SIG-M5 treated with dmso at 0.1 percent for 504 hours (cell line): ENCODE measurements around the gene RAB9A.
"Not testable (repeated sequence)": the region's sequence is repeated elsewhere in the genome, so short reads cannot be mapped to it uniquely, and the experiment has no call there.

Experiments
- DNase-seq: peaks from one replicate; lab custom pipeline; 2025; ENCODE audit not compliant: unreplicated experiment; lab: John Stamatoyannopoulos, UW

RAB9A gene, protein sequence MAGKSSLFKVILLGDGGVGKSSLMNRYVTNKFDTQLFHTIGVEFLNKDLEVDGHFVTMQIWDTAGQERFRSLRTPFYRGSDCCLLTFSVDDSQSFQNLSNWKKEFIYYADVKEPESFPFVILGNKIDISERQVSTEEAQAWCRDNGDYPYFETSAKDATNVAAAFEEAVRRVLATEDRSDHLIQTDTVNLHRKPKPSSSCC

DNA sequence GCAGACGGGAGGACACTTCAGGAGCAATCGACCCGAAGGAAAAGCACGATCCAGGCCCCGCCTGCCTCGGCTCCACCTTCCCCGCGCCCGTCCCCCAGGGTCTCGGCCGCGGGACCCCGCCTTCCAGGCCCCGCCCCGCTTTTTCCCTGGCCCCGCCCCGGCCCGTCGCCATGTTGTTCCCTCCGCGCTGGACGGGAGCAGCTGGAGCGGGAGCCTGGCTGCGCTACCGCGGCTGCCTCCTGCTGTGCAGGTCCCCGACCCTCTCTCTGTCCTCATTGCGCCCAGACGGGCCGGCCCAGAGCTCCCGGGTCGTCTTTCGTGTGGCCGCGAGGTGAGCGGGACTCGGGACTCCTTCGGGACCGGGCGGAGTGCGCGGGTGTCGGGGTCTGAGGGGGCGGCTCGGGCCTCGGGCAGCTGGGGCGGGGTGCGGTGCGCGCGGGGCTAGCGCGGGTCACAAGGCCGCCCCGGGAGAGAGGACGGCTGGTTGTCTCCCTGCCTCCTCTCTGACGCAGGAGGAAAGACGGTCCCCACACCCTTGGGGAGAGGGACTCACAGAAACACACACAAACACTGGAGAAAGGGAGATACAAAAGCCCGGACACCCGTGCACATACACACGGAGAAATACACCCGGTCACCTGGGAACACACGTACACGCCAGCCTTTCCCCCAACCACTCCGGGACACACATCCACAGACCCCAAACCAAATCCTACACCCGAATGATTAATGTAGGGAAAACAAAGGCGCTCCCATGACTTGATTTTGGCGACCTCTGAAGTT lies at the start of gene RAB9A:
TSS of gene RAB9A (plus strand) at position 171 of the 783 bp plus-strand sequence. CDS start 19,619 bp downstream, outside the sequence.
- DNase-seq, result peak; percentile 59

DNA sequence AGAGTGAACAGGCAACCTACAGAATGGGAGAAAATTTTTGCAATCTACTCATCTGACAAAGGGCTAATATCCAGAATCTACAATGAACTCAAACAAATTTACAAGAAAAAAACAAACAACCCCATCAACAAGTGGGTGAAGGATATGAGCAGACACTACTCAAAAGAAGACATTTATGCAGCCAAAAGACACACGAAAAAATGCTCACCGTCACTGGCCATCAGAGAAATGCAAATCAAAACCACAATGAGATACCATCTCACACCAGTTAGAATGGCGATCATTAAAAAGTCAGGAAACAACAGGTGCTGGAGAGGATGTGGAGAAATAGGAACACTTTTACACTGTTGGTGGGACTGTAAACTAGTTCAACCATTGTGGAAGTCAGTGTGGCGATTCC lies 47.2 kb upstream of the RAB9A start:
- not testable (repeated sequence) for DNase-seq

DNA sequence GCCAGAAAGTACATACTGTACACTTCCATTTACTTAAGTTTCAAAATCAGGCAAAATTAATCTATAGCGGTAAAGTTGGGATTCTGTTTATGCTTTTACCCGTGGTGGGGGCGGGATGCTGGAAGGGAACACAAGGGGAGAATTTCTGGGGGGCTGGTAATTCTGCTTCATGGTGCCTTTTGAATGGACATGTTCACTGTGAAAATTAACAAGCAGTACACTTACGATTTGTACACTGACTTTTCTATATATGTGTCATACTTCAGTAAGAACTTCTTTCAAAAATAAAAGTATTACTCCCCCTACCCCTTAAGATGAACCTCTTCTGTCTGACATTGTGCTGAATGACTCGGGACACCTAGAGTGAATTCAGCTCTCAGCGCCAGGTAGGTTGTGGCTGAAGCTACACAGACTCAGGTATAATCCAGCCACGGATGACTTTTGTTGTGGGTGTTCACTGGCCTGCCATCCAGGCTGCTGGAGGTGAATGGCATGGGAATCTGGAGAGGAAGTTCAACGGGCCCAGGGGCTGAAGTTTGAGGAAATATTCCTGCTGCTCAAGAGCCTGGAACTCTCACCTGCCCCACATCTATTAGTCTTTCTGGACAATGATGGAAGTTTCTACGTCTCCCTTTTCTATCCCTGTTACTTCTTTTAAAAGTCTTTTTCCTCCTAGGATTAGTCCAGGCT lies 43.3 kb upstream of the RAB9A start:
- DNase-seq, result no peak

DNA sequence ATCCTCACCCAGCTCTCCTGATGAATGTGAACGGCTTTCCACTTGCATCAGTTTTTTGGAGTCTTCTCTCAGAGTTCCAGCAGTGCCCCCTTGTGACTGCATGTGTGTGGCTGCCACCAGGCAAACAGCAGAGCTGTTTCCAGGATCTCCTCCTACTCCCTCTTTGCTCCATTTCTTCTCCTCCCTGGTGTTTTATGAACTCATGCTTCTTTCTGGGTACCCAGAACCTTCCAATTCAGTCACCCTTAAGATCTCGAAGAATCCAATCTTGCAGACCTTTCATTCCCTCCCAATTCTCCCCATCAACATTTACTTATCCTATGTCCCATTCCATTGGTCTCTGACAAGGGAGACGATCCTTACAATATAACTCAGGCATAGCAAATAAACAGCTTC lies 42.8 kb upstream of the RAB9A start:
- peak; percentile 47 for DNase-seq

DNA sequence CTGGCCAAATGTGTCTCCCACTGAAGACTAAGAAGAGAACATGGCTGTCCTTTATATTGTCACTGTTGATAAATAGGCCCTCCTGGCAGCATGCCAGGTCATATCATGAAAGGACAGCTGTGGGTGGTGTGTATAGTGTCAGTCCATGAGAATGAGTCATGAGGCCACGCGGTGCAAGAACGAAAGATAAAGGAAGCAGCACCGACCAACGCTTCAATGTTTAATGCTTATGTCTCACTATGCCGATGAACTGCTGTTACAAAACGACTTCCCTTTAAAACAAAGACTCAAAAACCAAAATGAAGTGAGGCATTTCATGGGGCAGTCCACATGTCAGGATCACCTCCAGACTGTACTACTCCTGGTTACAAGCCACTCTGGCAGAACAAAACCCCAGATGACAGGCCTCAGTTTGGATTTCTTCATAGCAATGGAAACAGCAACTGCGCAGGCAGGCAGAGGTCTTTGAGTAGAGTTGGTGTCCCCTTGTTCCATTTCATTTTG lies 41.2 kb upstream of the RAB9A start:
- DNase-seq, result peak; percentile 83

- not testable (repeated sequence) for DNase-seq
Observed at GRCh38 chrX:13648336-13648735, 40.6 kb upstream of the RAB9A start.

- DNase-seq, result no peak
Observed at GRCh38 chrX:13649838-13650237, 39.1 kb upstream of the RAB9A start.

GRCh38 chrX:13650318-13650717 lies 38.6 kb upstream of the RAB9A start:
- DNase-seq, result no peak

- no peak for DNase-seq
Observed at GRCh38 chrX:13651150-13651549, 37.8 kb upstream of the RAB9A start.

DNA sequence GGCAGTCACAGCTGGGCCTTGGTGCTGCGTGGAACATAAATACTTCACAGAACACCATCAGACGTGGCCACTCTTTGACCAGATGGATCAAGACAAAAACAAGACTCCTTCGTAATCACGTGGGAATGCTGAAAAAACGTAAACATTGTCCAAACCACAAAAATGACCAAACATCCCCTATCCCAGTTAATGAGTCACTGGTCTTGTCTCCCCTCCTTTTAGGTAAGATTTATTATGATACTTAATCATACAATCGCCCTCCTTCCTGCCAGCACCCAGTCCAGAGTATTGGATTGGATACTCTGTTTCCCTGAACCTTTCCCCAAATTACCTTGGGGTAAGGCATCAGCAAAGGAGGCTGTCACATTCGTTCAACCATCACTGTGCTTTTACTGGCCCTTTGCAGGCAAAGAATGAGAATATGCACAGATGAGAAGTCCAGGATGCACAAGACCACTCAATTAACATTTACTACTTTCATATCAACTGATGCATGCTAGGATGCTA lies 36.6 kb upstream of the RAB9A start:
- DNase-seq, result no peak

DNA sequence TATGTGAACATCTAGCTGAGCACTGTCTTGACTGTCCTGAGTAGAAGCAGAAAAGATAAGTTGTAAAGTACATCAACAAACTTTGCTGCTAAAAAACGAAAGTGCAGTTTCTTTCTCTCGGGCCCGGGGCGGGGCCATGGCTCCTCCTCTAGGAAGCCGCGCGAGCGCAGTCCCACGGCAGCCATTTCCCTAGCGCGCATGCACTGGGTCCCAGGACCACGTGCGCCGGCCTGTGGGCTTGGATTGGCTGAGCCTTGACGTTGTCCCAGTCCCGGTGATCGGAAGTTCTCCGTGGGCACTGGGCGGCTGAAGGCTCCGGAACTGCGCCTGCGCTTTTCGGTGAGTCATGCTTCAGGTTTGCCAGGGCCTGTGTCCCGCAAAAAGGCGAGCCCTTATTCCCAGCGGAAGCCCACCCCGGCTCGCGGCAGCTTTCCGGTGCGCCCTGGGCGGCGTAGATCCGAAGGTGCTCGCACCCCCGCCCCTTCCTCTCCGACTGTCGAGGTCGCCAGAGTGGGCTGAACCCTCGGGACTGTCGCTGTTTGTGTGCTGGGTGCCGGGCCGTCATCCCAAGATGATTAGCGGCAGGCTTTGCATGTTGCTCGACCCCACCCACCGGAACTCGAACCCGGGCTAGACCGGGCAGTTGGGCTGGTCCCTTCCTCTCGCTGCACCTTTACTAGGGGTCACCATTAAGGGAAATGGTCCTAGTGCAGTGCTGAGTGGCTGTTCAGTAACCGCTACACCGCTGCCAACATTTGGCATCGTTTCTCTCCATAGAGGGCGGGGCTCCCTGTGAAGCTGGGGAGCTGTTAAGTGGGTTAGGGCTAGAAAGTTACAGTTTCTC lies 35.9 kb upstream of the RAB9A start, which contains the start of gene TCEANC:
TSS of gene TCEANC (plus strand) at position 292 of the 844 bp plus-strand sequence. CDS start 9,368 bp downstream, outside the sequence.
- DNase-seq, result peak; percentile 91

- no peak for DNase-seq
Observed at GRCh38 chrX:13654116-13654515, 34.8 kb upstream of the RAB9A start.

DNA sequence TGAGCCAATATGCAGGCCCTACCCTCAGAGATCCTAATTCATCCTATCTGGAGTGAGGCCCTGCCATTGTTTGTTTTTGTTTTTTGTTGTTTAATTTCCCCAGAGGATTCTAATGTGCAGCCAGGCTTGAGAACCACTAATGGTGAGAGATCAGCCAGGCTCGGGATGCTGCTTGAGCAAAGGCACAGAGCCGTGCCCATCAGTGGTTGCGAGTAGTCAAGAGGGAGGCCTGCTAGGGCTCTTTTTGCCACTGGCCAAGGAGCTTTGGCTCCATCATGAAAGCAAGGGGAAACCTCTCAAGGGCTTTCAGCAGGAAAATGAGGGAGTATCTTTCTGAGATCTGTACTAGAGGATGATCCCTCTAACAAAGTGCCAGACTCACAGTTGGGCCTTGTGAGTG lies 33.3 kb upstream of the RAB9A start:
- no peak for DNase-seq

DNA sequence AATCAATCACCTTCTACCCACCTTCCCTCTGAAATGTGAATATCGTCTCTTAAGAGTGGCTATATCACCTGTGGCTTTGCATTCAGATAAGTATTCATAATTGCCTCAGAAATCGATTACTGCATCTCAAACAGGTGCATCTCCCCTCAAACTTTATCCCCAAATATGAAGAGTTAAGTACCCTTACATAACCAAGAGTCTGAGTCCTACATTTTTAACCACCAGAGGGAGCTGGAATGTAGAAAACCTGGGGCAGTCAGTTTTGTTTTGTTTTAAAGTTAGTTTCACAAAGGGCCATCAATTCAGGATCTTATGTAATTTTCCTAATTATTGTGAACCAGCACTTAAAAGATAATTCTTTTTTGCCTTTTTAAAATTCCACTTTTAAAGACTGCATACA lies 30.3 kb upstream of the RAB9A start:
- peak; percentile 60 for DNase-seq

- DNase-seq, result peak; percentile 82
Observed at GRCh38 chrX:13659063-13659462, 29.9 kb upstream of the RAB9A start.

- DNase-seq, result no peak
Observed at GRCh38 chrX:13661735-13662288, 27.1 kb upstream of the RAB9A start.

DNA sequence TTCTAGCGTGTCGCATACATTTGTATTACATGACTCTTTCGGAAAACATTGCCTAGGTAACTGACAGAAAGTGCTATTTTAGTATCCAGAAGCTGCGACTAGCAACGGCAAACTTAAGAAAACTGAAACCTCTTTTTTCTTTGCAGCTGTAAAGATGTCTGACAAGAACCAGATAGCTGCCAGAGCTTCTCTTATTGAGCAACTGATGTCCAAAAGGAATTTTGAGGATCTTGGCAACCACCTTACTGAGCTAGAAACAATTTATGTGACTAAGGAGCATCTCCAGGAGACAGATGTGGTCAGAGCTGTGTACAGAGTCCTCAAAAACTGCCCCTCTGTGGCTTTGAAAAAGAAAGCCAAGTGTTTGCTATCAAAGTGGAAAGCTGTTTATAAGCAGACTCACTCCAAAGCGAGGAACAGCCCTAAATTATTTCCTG lies 26.6 kb upstream of the RAB9A start:
- DNase-seq, result no peak

- no peak for DNase-seq
Observed at GRCh38 chrX:13664020-13664419, 24.9 kb upstream of the RAB9A start.

DNA sequence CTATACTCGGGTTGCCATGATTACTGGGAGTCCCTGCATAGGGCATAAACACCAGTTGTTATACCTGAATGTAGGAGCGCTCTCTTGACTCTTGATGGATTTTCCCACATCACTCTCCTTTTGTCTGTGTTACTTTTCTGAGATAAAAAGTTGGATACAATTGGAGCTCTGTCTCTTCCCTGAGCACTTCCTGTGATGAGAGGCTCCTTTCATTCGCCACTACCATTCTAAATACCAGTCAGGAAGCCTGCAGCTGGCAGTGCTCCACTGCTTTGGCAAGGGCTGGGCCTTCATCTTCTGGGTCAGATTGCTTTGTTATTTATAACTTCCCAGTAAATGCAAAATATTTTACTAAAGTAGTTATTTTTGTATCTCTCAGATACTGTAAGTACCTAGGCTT lies 22.1 kb upstream of the RAB9A start:
- no peak for DNase-seq

DNA sequence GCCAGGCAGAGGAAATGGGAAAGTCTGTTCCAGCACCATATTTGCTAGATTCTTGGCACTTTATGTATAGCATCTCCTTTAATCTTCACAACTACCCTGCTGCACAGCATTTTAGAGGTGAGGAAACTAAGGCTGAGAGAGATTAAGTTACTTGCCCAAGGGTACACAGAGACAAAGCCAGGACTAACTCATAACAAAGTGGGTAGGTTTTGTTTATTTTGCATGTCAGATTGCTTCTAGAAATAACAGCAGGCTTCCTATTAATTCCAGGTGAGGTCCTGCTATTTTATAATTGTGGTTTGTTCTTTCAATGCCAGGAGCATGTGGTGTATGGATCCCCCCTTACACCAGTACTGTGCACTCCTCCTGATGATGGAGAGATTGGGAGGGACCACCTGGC lies 21.0 kb upstream of the RAB9A start:
- no peak for DNase-seq
